GM23338 (cell line): ENCODE data around the gene PLAAT3. TPM values are rescaled to one million over a fixed set of nuclear protein-coding genes. Genes with fewer than 3 reads are reported as not detected.

Experiments
- ATAC-seq: fragments of 200-7000 bp; cut with Tn5 transposase; 3 replicates; pipeline ENCODE4 v1.9.1; 2020
- DNase-seq: peaks from one replicate; pipeline ENCODE4 v3.0.0-alpha.2; 2015; ENCODE audit warnings: low spot score
- H2AFZ ChIP-seq: fragments of 200-600 bp; sonication (generic); 2 replicates; pipeline ENCODE4 v1.8.0; 2016; ENCODE audit warnings: antibody characterized with exemption, mild to moderate bottlenecking, moderate library complexity
- H3F3A ChIP-seq: fragments of 200-600 bp; sonication (generic); replicated peaks from 2 replicates; pipeline ENCODE4 v1.8.0; 2017; ENCODE audit warnings: antibody characterized with exemption, mixed run types, low read depth
- H3K27ac ChIP-seq: fragments of 200-600 bp; sonication (generic); 2 replicates; pipeline ENCODE4 v1.6.1; 2016; ENCODE audit warnings: low read depth
- H3K27me3 ChIP-seq: fragments of 200-600 bp; sonication (generic); 2 replicates; pipeline ENCODE4 v1.8.0; 2016; ENCODE audit warnings: mild to moderate bottlenecking, mixed run types, moderate library complexity; ENCODE audit not compliant: insufficient read depth
- H3K36me3 ChIP-seq: fragments of 200-600 bp; sonication (generic); 2 replicates; pipeline ENCODE4 v1.8.0; 2016; ENCODE audit warnings: mild to moderate bottlenecking; ENCODE audit not compliant: insufficient read depth
- H3K4me1 ChIP-seq: fragments of 200-600 bp; sonication (generic); 2 replicates; pipeline ENCODE4 v1.8.0; 2016; ENCODE audit warnings: mild to moderate bottlenecking, moderate library complexity; ENCODE audit not compliant: insufficient read depth
- H3K4me2 ChIP-seq: fragments of 200-600 bp; sonication (generic); 2 replicates; pipeline ENCODE4 v1.7.1; 2017; ENCODE audit warnings: mixed run types
- H3K4me3 ChIP-seq: fragments of 200-600 bp; sonication (generic); 2 replicates; pipeline ENCODE4 v1.6.1; 2016; ENCODE audit warnings: mixed run types
- H3K79me2 ChIP-seq: fragments of 200-600 bp; sonication (generic); replicated peaks from 2 replicates; pipeline ENCODE4 v1.8.0; 2017; ENCODE audit warnings: mild to moderate bottlenecking; ENCODE audit not compliant: insufficient read depth
- H3K9me2 ChIP-seq: fragments of 200-600 bp; sonication (generic); 2 replicates; pipeline ENCODE4 v1.8.0; 2017; ENCODE audit not compliant: insufficient read depth
- H4K20me1 ChIP-seq: fragments of 200-600 bp; sonication (generic); replicated peaks from 2 replicates; pipeline ENCODE4 v1.8.0; 2017; ENCODE audit warnings: mild to moderate bottlenecking; ENCODE audit not compliant: insufficient read depth
- H3K27ac Mint-ChIP-seq: 2 replicates; pipeline ENCODE4 v1.8.0; 2020; ENCODE audit warnings: inconsistent platforms, mild to moderate bottlenecking, moderate library complexity, mixed read lengths
- H3K27me3 Mint-ChIP-seq: 3 replicates; pipeline ENCODE4 v1.8.0; 2022; ENCODE audit warnings: low read depth, mild to moderate bottlenecking, moderate library complexity, mixed read lengths, inconsistent platforms; ENCODE audit not compliant: insufficient read depth, poor library complexity
- H3K36me3 Mint-ChIP-seq: 3 replicates; pipeline ENCODE4 v1.8.0; 2021; ENCODE audit warnings: low read depth, mild to moderate bottlenecking, inconsistent platforms, moderate library complexity, mixed read lengths
- H3K4me1 Mint-ChIP-seq: 3 replicates; pipeline ENCODE4 v1.8.0; 2020; ENCODE audit warnings: mild to moderate bottlenecking, inconsistent platforms, mixed read lengths
- H3K4me3 Mint-ChIP-seq: 3 replicates; pipeline ENCODE4 v1.8.0; 2021; ENCODE audit warnings: moderate library complexity, mild to moderate bottlenecking, inconsistent platforms, mixed read lengths
- H3K9me3 Mint-ChIP-seq: 3 replicates; pipeline ENCODE4 v1.8.0; 2020; ENCODE audit warnings: moderate library complexity, mild to moderate bottlenecking, inconsistent platforms, mixed read lengths
- CREB1 ChIP-seq: fragments of 250-450 bp; sonication (Bioruptor Pico); IDR thresholded peaks from 2 replicates; pipeline ENCODE4 v1.5.0; 2020; ENCODE audit warnings: low read depth, mild to moderate bottlenecking, moderate library complexity
- CTCF ChIP-seq, 2 experiments: fragments of 200-600 bp in 1 of 2; sonication (generic) in 1 of 2; conservative IDR thresholded peaks; 2 replicates each; pipeline versions ENCODE4 v1.5.1 to v1.6.1; 2016 to 2017; ENCODE audit warnings: antibody characterized with exemption in 2 of 2, low read depth in 2 of 2, mild to moderate bottlenecking in 2 of 2, moderate library complexity in 1 of 2
- EZH2 ChIP-seq: fragments of 200-600 bp; sonication (generic); IDR thresholded peaks from one replicate; pipeline ENCODE4 v1.8.0; 2017; ENCODE audit warnings: antibody characterized with exemption, mild to moderate bottlenecking, low read depth; ENCODE audit not compliant: unreplicated experiment
- EZH2phosphoT487 ChIP-seq: fragments of 200-600 bp; sonication (generic); IDR thresholded peaks from one replicate; pipeline ENCODE4 v1.8.1; 2018; ENCODE audit warnings: antibody characterized with exemption; ENCODE audit not compliant: unreplicated experiment
- JUNB ChIP-seq: IDR thresholded peaks from one replicate; pipeline ENCODE4 v1.6.1; 2016; ENCODE audit warnings: antibody characterized with exemption; ENCODE audit not compliant: unreplicated experiment
- NANOG ChIP-seq: IDR thresholded peaks from 2 replicates; pipeline ENCODE4 v1.6.1; 2016; ENCODE audit warnings: antibody characterized with exemption, borderline replicate concordance
- POLR2AphosphoS5 ChIP-seq: IDR thresholded peaks from 2 replicates; pipeline ENCODE4 v1.6.1; 2016; ENCODE audit warnings: antibody characterized with exemption, low read depth
- STAT1 ChIP-seq: IDR thresholded peaks from one replicate; pipeline ENCODE4 v1.6.1; 2016; ENCODE audit warnings: antibody characterized with exemption; ENCODE audit not compliant: unreplicated experiment
- ZNF114 ChIP-seq: fragments of 250-450 bp; sonication (Bioruptor Pico); IDR thresholded peaks from 2 replicates; pipeline ENCODE4 v1.5.0; 2020; ENCODE audit warnings: mild to moderate bottlenecking, moderate library complexity
- ZNF331 ChIP-seq: fragments of 250-450 bp; sonication (Bioruptor Pico); IDR thresholded peaks from 2 replicates; pipeline ENCODE4 v1.5.0; 2020; ENCODE audit warnings: low read depth, mild to moderate bottlenecking, moderate library complexity
- polyA plus RNA-seq: library from polyadenylated mRNA; unstranded; fragments of >200 nt; fragmentation: Nextera tagmentation; extraction: Ambion mirVana; gene quantifications from 2 replicates; pipeline ENCODE4 v1.2.1, GENCODE V29; 2016
- total RNA-seq: library from RNA; depleted of rRNA; stranded (reverse); fragments of >200 nt; shearing (Covaris generic); gene quantifications from 2 replicates; pipeline ENCODE4 v1.2.3, GENCODE V29; 2014

The PLAAT3 gene
- total and polyA plus RNA-seq, 2 experiments from 2014 or later, result 61.1 to 262 TPM

- Histone ChIP-seq H3K4me3 (no peak overlapping the region), H2AFZ (no peak overlapping the region), H3K27me3 (no peaks in the 10 kb centered on the region), H4K20me1 (no peaks in the 10 kb centered on the region), H3K79me2 (no peaks in the 10 kb centered on the region), H3F3A (0 out of 2 replicates have a peak, but pooled peaks cover 2% of the 10 kb centered on the region), H3K9me2 (no peaks in the 10 kb centered on the region), H3K4me2 (no peak overlapping the region), H3K36me3 (no peaks in the 10 kb centered on the region), H3K4me1 (no peaks in the 10 kb centered on the region), H3K27ac (peak overlapping the region; percentile 77)
- TF ChIP-seq EZH2, result no peak
- no peak for TF ChIP-seq CTCF (conservative IDR thresholded peaks at IDR 0.05; ENCODE audit: low read depth in 2 of 2)
- no peak for TF ChIP-seq EZH2phosphoT487
- no peak for TF ChIP-seq STAT1
- TF ChIP-seq ZNF114, result no peak
- Mint-ChIP-seq H3K27ac (no peak overlapping the region), H3K9me3 (no peaks in the 10 kb centered on the region), H3K4me3 (no peak overlapping the region), H3K36me3 (no peaks in the 10 kb centered on the region; the same call in 2 of the 3 replicates), H3K27me3 (peaks cover 4% of the 10 kb centered on the region), H3K4me1 (peaks cover 2% of the 10 kb centered on the region; the same call in 1 of the 3 replicates)
- ATAC-seq, result peak; percentile 55; the same call in 2 of the 3 replicates
- DNase-seq, result no peak
Measured at GRCh38 chr11:63623513-63624140, 9.4 kb upstream of the PLAAT3 start.

- Histone ChIP-seq H3K79me2 (no peaks in the 10 kb centered on the region), H2AFZ (no peak overlapping the region), H3F3A (0 out of 2 replicates have a peak, but pooled peaks cover 2% of the 10 kb centered on the region), H3K4me2 (no peak overlapping the region), H3K4me1 (no peaks in the 10 kb centered on the region), H3K27me3 (no peaks in the 10 kb centered on the region), H3K27ac (no peak overlapping the region), H4K20me1 (no peaks in the 10 kb centered on the region), H3K36me3 (no peaks in the 10 kb centered on the region), H3K9me2 (no peaks in the 10 kb centered on the region), H3K4me3 (no peak overlapping the region)
- Mint-ChIP-seq H3K36me3 (no peaks in the 10 kb centered on the region), H3K27me3 (peaks cover 4% of the 10 kb centered on the region), H3K4me3 (no peak overlapping the region), H3K4me1 (peaks cover 2% of the 10 kb centered on the region; the same call in 1 of the 3 replicates), H3K27ac (no peak overlapping the region), H3K9me3 (no peaks in the 10 kb centered on the region)
- no peak for TF ChIP-seq ZNF331 (CRISPR knock-in tag)
- ATAC-seq, result no peak
- no peak for DNase-seq
Measured at GRCh38 chr11:63622323-63622722, 8.1 kb upstream of the PLAAT3 start.

- Histone ChIP-seq H3K4me1 (no peaks in the 10 kb centered on the region), H3K27ac (0 out of 2 replicates have a peak overlapping the region, but pooled peaks have one; percentile 26), H3K4me3 (no peak overlapping the region), H3K27me3 (no peaks in the 10 kb centered on the region), H3K36me3 (no peaks in the 10 kb centered on the region), H3K9me2 (no peaks in the 10 kb centered on the region), H4K20me1 (no peaks in the 10 kb centered on the region), H3K79me2 (no peaks in the 10 kb centered on the region), H3F3A (0 out of 2 replicates have a peak, but pooled peaks cover 2% of the 10 kb centered on the region), H3K4me2 (no peak overlapping the region), H2AFZ (peak overlapping the region; percentile 63)
- DNase-seq, result no peak
- Mint-ChIP-seq H3K27me3 (peaks cover 6% of the 10 kb centered on the region), H3K4me3 (no peak overlapping the region), H3K4me1 (peaks cover 2% of the 10 kb centered on the region; the same call in 1 of the 3 replicates), H3K36me3 (no peaks in the 10 kb centered on the region), H3K9me3 (no peaks in the 10 kb centered on the region), H3K27ac (no peak overlapping the region; the same call in 1 of the 2 replicates)
- no peak for ATAC-seq
- TF ChIP-seq POLR2AphosphoS5, result no peak
- no peak for TF ChIP-seq NANOG
- TF ChIP-seq STAT1, result no peak
- TF ChIP-seq CREB1 (CRISPR knock-in tag), result no peak
- no peak for TF ChIP-seq JUNB
- no peak for TF ChIP-seq EZH2
Measured at GRCh38 chr11:63621071-63621470, 6.8 kb upstream of the PLAAT3 start.
